ENCODE measurements around the gene OR2A12.

The OR2A12 gene

GRCh38 chr7:144113651-144114050, 27.6 kb downstream of the OR2A12 start:
- Histone ChIP-seq H3F3A (ENCODE audit: low read depth) (no peaks in the 10 kb centered on the region), H4K20me1 (ENCODE audit: insufficient read depth, low read length, poor library complexity, severe bottlenecking) (no peaks in the 10 kb centered on the region), H3K4me2 (ENCODE audit: low read depth, low read length, poor library complexity, severe bottlenecking) (no peak overlapping the region), H2AFZ (ENCODE audit: low read length) (no peak overlapping the region), H3K4me1 (ENCODE audit: insufficient read depth, low read length, poor library complexity, severe bottlenecking) (no peaks in the 10 kb centered on the region), H3K9ac (ENCODE audit: low read depth, low read length, poor library complexity, severe bottlenecking) (no peak overlapping the region), H3K79me2 (ENCODE audit: insufficient read depth, low read length) (no peaks in the 10 kb centered on the region), H3K9me2 (replicated peaks; ENCODE audit: low read depth, low read length) (no peaks in the 10 kb centered on the region), H3K36me3 (ENCODE audit: insufficient read depth, low read length) (no peaks in the 10 kb centered on the region), H3K9me3 (ENCODE audit: insufficient read depth, low read depth, low read length) (no peaks in the 10 kb centered on the region), H3K27me3 (ENCODE audit: insufficient read depth, low read length, poor library complexity, severe bottlenecking) (no peaks in the 10 kb centered on the region), H3K4me3 (ENCODE audit: low read length, poor library complexity, severe bottlenecking) (no peak overlapping the region)
- TF ChIP-seq CTCF (conservative IDR thresholded peaks at IDR 0.05; ENCODE audit: low read length): no peak
- no peak for TF ChIP-seq EZH2phosphoT487 (IDR thresholded peaks at IDR 0.05; ENCODE audit: borderline replicate concordance)

GRCh38 chr7:144118341-144118740, 32.3 kb downstream of the OR2A12 start:
- H3K9me3 ChIP-seq (ENCODE audit: insufficient read depth, low read depth, low read length): no peaks in the 10 kb centered on the region
- no peak overlapping the region for H2AFZ ChIP-seq (ENCODE audit: low read length)
- no peak overlapping the region for H3K9ac ChIP-seq (ENCODE audit: low read depth, low read length, poor library complexity, severe bottlenecking)
- H3F3A ChIP-seq (ENCODE audit: low read depth): no peaks in the 10 kb centered on the region
- TF ChIP-seq CTCF (conservative IDR thresholded peaks at IDR 0.05; ENCODE audit: low read length) (no peak), EZH2phosphoT487 (IDR thresholded peaks at IDR 0.05; ENCODE audit: borderline replicate concordance) (no peak)
- no peaks in the 10 kb centered on the region for H3K4me1 ChIP-seq (ENCODE audit: insufficient read depth, low read length, poor library complexity, severe bottlenecking)
- no peaks in the 10 kb centered on the region for H3K79me2 ChIP-seq (ENCODE audit: insufficient read depth, low read length)
- no peaks in the 10 kb centered on the region for H3K9me2 ChIP-seq (replicated peaks; ENCODE audit: low read depth, low read length)
- H3K27me3 ChIP-seq (ENCODE audit: insufficient read depth, low read length, poor library complexity, severe bottlenecking): no peaks in the 10 kb centered on the region
- no peaks in the 10 kb centered on the region for H4K20me1 ChIP-seq (ENCODE audit: insufficient read depth, low read length, poor library complexity, severe bottlenecking)
- no peak overlapping the region for H3K4me2 ChIP-seq (ENCODE audit: low read depth, low read length, poor library complexity, severe bottlenecking)
- H3K4me3 ChIP-seq (ENCODE audit: low read length, poor library complexity, severe bottlenecking): no peak overlapping the region
- no peaks in the 10 kb centered on the region for H3K36me3 ChIP-seq (ENCODE audit: insufficient read depth, low read length)

GRCh38 chr7:144122876-144123275, 36.8 kb downstream of the OR2A12 start, which contains the start of gene OR2A14:
OR2A14 (plus strand) TSS chr7:144123176; CDS start chr7:144129113, 5,937 bp downstream.
- H3K4me2 ChIP-seq (ENCODE audit: low read depth, low read length, poor library complexity, severe bottlenecking): no peak within 1 kb of the TSS
- H3K4me3 ChIP-seq (ENCODE audit: low read length, poor library complexity, severe bottlenecking): no peak within 1 kb of the TSS
- H3K9ac ChIP-seq (ENCODE audit: low read depth, low read length, poor library complexity, severe bottlenecking): no peak within 1 kb of the TSS
- no peaks in the 10 kb centered on the region for H3K9me2 ChIP-seq (replicated peaks; ENCODE audit: low read depth, low read length)
- H3K79me2 ChIP-seq (ENCODE audit: insufficient read depth, low read length): no peaks in the 10 kb centered on the region
- no peaks in the 10 kb centered on the region for H3K9me3 ChIP-seq (ENCODE audit: insufficient read depth, low read depth, low read length)
- TF ChIP-seq EZH2phosphoT487 (IDR thresholded peaks at IDR 0.05; ENCODE audit: borderline replicate concordance) (no peak), CTCF (conservative IDR thresholded peaks at IDR 0.05; ENCODE audit: low read length) (no peak)
- no peaks in the 10 kb centered on the region for H3K27me3 ChIP-seq (ENCODE audit: insufficient read depth, low read length, poor library complexity, severe bottlenecking)
- H4K20me1 ChIP-seq (ENCODE audit: insufficient read depth, low read length, poor library complexity, severe bottlenecking): no peaks in the 10 kb centered on the region
- H3F3A ChIP-seq (ENCODE audit: low read depth): no peaks in the 10 kb centered on the region
- no peaks in the 10 kb centered on the region for H3K36me3 ChIP-seq (ENCODE audit: insufficient read depth, low read length)
- no peaks in the 10 kb centered on the region for H3K4me1 ChIP-seq (ENCODE audit: insufficient read depth, low read length, poor library complexity, severe bottlenecking)
- no peak within 1 kb of the TSS for H2AFZ ChIP-seq (ENCODE audit: low read length)

Measured in Loucy (cell line).